Colonic mucosa (tissue), 4 donors: Measurements from ENCODE around the gene ARSB. TPM values are rescaled to one million over a fixed set of nuclear protein-coding genes. Genes with fewer than 3 reads are reported as not detected.

Experiments used
- DNase-seq: peaks from one replicate; pipeline ENCODE4 v3.0.0-alpha.2; 2020
- H3K27ac ChIP-seq: fragments of 200-600 bp; one replicate; pipeline ENCODE4 v1.8.0; 2021
- H3K27me3 ChIP-seq: fragments of 200-600 bp; one replicate; pipeline ENCODE4 v1.8.0; 2021
- H3K36me3 ChIP-seq: fragments of 200-600 bp; one replicate; pipeline ENCODE4 v1.8.0; 2021
- H3K4me1 ChIP-seq: fragments of 200-600 bp; one replicate; pipeline ENCODE4 v1.8.0; 2021; ENCODE audit warnings: mild to moderate bottlenecking
- H3K4me3 ChIP-seq: fragments of 200-600 bp; one replicate; pipeline ENCODE4 v1.8.0; 2021
- H3K9ac ChIP-seq, 2 donors: one replicate each; pipeline ENCODE4 v1.7.0; 2013; ENCODE audit warnings: control low read depth in 2 of 2, low read depth in 2 of 2, low read length in 2 of 2
- H3K9me3 ChIP-seq: fragments of 200-600 bp; one replicate; pipeline ENCODE4 v1.8.0; 2021
- intact Hi-C: fragments of 100-400 bp; cut with DNase I; formaldehyde crosslinking; loops from one replicate; pipeline ENCODE4 v1.14.1; 2022
- total RNA-seq, 2 donors: library from RNA; stranded (reverse); fragmentation: NEBNext Ultra II Directional in 1 of 2; extraction: Animal tissue kit (Norgen Biotek cat#: 25700) in 1 of 2; gene quantifications; one replicate each; pipeline ENCODE4 v1.2.1, GENCODE V29; 2021
- TF ChIP-seq, protein P1 (sequence below): fragments of 200-600 bp; IDR thresholded peaks from one replicate; pipeline ENCODE4 v1.8.0; 2022; ENCODE audit warnings: antibody characterized with exemption, mild to moderate bottlenecking
- donor health status: healthy.
- donor health status: DM: no; HTN: no; CAD: no.
- donor health status: DM: no; HTN: no; CAD: no.

ARSB gene
- total RNA-seq, 2 donors from 2014 or later, result 10.1 to 11.4 TPM

DNA sequence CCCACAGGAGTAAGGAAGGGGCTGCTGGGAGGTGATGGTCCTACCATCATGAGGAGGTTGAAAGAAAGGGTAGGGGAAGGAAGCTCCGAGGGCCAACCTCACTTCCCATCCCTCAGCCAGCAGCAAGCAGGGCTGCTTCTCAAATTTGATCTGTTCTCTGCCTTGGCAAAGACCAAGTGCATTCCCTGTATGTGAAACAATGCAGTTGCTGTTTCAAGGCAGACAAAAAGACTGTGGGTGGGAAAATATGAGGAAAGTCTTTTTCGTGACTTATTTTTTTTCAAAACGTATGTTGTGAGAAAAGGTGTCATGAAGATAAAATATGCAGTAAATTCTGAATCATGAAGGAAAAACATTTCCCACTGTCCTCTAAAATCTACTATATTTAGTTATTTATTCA is 165.9 kb downstream of the ARSB start:
- Histone ChIP-seq H3K27me3 (no peaks in the 10 kb centered on the region), H3K36me3 (no peaks in the 10 kb centered on the region), H3K9me3 (no peaks in the 10 kb centered on the region), H3K27ac (no peak overlapping the region), H3K4me3 (no peak overlapping the region), H3K9ac (no peak overlapping the region), H3K4me1 (no peaks in the 10 kb centered on the region)
- no peak for DNase-seq
- TF ChIP-seq, protein P1, sequence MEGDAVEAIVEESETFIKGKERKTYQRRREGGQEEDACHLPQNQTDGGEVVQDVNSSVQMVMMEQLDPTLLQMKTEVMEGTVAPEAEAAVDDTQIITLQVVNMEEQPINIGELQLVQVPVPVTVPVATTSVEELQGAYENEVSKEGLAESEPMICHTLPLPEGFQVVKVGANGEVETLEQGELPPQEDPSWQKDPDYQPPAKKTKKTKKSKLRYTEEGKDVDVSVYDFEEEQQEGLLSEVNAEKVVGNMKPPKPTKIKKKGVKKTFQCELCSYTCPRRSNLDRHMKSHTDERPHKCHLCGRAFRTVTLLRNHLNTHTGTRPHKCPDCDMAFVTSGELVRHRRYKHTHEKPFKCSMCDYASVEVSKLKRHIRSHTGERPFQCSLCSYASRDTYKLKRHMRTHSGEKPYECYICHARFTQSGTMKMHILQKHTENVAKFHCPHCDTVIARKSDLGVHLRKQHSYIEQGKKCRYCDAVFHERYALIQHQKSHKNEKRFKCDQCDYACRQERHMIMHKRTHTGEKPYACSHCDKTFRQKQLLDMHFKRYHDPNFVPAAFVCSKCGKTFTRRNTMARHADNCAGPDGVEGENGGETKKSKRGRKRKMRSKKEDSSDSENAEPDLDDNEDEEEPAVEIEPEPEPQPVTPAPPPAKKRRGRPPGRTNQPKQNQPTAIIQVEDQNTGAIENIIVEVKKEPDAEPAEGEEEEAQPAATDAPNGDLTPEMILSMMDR, result no peak
- intact Hi-C loops, result no loop called here

DNA sequence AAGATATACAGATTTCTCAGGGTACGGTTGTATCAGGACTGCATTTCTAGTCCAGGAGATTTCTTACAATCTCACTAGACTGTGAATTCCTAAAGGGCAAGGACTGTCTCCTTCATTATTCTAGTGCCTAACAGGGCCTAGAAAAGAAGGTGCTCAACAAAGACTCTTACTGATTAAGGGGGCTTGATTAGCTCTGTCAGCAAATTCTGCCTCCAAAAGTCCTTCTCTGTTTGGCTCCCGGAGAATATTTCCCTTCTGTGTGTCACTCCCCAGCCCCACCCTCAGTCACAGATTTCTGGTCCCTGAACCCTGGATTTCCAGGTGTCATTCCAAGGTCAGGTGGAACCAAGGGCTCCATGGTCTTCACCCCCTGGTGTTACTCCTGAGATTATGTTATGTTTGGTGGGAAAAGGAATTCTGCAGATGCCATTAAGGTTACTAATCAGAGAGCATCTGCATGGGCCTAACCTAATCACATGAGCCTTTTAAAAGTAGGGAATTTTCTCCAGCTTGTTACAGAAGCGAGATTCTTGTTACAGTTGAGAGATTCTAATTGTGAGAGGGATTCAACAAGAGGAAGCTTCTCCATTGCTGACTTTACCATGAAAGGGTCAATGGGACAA is 168.9 kb downstream of the ARSB start:
- Histone ChIP-seq H3K4me1 (no peaks in the 10 kb centered on the region), H3K27ac (no peak overlapping the region), H3K9me3 (no peaks in the 10 kb centered on the region), H3K9ac (no peak overlapping the region), H3K36me3 (no peaks in the 10 kb centered on the region), H3K4me3 (no peak overlapping the region), H3K27me3 (no peaks in the 10 kb centered on the region)
- no peak for DNase-seq
- TF ChIP-seq, protein P1, result no peak
- intact Hi-C loops, result no loop called here

DNA sequence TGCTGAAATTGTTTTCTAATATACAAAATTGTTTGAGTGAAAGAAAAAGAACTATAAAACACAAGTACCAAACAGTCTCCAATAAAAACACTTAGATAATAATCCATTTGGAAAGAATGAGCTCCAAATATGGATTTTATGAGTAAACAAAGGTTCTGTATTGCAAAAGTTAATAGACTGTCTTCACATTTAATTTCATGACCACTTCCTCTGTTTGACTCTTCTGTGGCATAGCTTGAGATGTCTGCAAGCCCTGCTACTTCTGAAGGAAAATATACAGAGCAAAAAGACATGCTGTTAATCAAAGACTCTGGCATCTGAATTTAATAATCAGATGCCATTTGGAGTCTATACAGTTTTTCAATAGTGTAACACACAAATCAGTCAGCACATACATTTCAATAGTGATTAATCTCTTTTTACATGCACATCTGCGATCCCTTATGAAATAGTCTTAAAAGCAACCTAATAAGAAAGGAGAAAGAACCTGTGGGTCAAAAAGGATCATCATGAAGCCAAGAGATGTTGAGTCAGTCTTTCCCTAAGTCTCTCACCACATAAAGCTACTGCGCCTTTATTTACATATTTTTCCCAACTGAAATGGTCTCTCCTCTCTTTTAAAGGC is 171.1 kb downstream of the ARSB start:
- no peak overlapping the region for H3K9ac ChIP-seq
- no peak overlapping the region for H3K4me3 ChIP-seq
- no peaks in the 10 kb centered on the region for H3K9me3 ChIP-seq
- no peaks in the 10 kb centered on the region for H3K27me3 ChIP-seq
- TF ChIP-seq, protein P1, result no peak
- no peaks in the 10 kb centered on the region for H3K36me3 ChIP-seq
- H3K27ac ChIP-seq, result no peak overlapping the region
- H3K4me1 ChIP-seq, result no peaks in the 10 kb centered on the region
- intact Hi-C loops, result no loop called here
- DNase-seq, result no peak

DNA sequence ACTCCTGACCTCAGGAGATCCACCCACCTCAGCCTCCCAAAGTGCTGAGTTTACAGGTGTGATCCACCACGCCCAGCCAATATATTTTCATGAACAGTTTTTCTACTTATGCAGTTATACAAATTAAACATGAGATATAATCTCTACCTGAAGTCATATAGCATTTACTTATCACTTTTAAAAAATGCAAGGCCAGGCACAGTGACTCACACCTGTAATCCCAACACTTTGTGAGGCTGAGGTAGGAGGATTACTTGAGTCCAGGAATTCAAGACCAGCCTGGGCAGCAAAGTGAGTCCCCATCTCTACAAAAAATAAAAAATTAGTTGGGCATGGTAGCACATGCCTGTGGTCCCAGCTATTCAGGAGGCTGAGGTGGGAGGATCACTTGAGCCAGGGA is 171.8 kb downstream of the ARSB start:
- Histone ChIP-seq H3K9ac (no peak overlapping the region), H3K4me3 (no peak overlapping the region), H3K4me1 (no peaks in the 10 kb centered on the region), H3K36me3 (no peaks in the 10 kb centered on the region), H3K27ac (no peak overlapping the region), H3K9me3 (no peaks in the 10 kb centered on the region), H3K27me3 (no peaks in the 10 kb centered on the region)
- TF ChIP-seq, protein P1, result no peak
- DNase-seq, result no peak
- intact Hi-C loops, result no loop called here

DNA sequence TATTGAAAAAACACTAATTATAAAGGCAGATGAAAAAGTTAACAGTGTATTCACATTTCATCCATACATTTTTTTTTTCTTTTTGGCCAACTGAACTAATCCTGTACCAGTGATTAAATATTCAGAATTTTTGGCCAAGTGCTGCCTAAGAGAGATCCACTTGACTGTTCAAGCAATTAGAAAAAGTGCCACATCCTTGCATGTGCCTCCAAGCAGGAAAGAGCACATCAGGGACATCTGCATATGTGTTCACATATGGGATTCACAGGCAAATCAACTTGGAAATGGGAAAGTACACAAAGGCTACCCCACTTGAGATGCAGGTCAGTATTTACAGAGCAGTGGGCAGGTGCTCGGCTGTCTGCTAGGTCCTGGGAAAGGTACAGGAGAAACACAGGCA is 173.2 kb downstream of the ARSB start:
- no peaks in the 10 kb centered on the region for H3K4me1 ChIP-seq
- H3K36me3 ChIP-seq, result no peaks in the 10 kb centered on the region
- no peak overlapping the region for H3K27ac ChIP-seq
- H3K27me3 ChIP-seq, result no peaks in the 10 kb centered on the region
- TF ChIP-seq, protein P1, result no peak
- no peaks in the 10 kb centered on the region for H3K9me3 ChIP-seq
- intact Hi-C loops, result no loop called here
- no peak for DNase-seq
- no peak overlapping the region for H3K9ac ChIP-seq
- H3K4me3 ChIP-seq, result no peak overlapping the region
